ENCODE data around the gene ALG9.
"Not testable (repeated sequence)": the region's sequence is repeated elsewhere in the genome, so short reads cannot be mapped to it uniquely, and the experiment has no call there.

ALG9 gene

DNA sequence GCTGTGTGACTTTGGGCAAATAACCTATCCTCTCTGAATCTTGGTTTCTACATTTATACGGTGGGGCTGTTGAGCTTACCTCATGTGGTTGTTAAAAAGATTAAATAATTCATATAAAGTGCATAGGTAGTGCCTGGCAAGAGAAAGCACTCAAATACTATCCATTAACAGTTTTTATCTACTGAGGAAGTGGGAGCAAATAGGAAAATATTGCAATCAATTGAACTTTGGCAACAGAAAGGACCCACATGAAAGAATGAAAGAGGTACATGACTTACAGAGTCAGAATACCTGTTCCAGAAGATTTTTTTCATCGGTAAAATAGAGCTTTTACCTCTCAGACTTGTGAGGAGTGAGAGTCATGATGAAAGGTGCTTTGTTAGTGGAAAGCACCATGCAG is 98.8 kb downstream of the ALG9 start:
- DNase-seq (ENCODE audit: low read depth): no peak
- TF ChIP-seq, protein P1, sequence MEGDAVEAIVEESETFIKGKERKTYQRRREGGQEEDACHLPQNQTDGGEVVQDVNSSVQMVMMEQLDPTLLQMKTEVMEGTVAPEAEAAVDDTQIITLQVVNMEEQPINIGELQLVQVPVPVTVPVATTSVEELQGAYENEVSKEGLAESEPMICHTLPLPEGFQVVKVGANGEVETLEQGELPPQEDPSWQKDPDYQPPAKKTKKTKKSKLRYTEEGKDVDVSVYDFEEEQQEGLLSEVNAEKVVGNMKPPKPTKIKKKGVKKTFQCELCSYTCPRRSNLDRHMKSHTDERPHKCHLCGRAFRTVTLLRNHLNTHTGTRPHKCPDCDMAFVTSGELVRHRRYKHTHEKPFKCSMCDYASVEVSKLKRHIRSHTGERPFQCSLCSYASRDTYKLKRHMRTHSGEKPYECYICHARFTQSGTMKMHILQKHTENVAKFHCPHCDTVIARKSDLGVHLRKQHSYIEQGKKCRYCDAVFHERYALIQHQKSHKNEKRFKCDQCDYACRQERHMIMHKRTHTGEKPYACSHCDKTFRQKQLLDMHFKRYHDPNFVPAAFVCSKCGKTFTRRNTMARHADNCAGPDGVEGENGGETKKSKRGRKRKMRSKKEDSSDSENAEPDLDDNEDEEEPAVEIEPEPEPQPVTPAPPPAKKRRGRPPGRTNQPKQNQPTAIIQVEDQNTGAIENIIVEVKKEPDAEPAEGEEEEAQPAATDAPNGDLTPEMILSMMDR (IDR thresholded peaks at IDR 0.05; ENCODE audit: control insufficient read depth, extremely low read depth, insufficient read depth): no peak
- no peak overlapping the region for H3K4me3 ChIP-seq (ENCODE audit: low read depth, low read length)

DNA sequence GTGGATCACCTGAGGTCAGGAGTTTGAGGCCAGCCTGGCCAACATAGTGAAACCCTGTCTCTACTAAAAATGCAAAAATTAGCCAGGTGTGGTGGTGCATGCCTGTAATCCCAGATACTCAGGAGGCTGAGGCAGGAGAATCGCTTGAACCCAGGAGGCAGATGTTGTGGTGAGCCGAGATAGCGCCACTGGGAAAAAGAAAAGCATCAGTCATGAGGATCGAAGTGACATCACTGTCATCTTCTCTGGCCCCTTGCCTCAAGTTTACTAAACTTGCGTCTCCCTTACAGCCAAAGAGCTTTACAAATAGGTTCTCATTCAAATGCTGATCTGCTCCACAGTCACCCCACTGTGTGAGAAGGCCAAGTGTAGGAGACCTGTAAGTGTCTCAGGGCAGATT is 100.2 kb downstream of the ALG9 start:
- H3K4me3 ChIP-seq (ENCODE audit: low read depth, low read length); DNase-seq (ENCODE audit: low read depth): not testable (repeated sequence)

DNA sequence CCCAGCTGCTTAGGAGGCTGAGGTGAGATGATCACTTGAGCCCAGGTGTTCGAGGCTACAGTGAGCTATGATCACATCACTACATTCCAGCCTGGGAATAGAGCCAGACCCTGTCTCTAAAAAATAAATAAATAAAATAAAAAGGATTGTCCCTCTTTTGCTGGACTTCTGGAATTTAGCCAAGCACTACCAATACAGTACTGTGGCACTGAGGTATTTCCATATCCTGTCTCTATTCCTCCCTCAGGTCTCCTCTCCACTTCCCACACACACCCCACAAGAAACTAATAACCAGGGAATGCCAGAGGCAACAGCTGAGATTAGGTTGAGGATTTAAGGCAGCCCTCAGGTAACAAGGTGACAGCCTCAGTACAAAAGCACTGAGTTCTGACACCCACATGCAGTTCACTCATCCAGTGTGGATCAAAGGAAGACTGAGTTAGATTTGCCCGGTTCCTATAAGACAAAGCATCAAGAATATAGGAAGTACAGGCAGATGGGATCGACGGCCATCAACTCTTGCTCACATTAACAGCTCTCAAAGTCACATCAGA is 100.7 kb downstream of the ALG9 start:
- no peak overlapping the region for H3K4me3 ChIP-seq (ENCODE audit: low read depth, low read length)
- TF ChIP-seq, protein P1 (IDR thresholded peaks at IDR 0.05; ENCODE audit: control insufficient read depth, extremely low read depth, insufficient read depth): no peak
- DNase-seq (ENCODE audit: low read depth): no peak

DNA sequence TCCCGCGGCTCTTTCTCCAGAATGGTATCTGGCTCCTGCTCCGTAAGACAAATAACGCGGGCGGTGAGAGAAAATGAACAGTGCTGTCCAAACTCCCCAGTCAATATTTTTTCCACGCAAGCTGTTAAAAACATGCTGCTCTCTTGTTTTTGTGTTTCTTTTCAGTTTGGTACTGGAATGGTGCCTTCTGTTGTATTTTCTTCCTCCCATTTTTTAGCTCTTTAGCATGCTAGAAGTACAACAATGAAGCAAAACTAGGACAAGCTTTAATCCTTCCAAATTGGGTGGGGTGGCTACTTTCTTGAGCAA is 104.6 kb downstream of the ALG9 start:
- DNase-seq (ENCODE audit: low read depth): no peak
- peak overlapping the region; percentile 90 for H3K4me3 ChIP-seq (ENCODE audit: low read depth, low read length)
- TF ChIP-seq, protein P1 (IDR thresholded peaks at IDR 0.05; ENCODE audit: control insufficient read depth, extremely low read depth, insufficient read depth): no peak

DNA sequence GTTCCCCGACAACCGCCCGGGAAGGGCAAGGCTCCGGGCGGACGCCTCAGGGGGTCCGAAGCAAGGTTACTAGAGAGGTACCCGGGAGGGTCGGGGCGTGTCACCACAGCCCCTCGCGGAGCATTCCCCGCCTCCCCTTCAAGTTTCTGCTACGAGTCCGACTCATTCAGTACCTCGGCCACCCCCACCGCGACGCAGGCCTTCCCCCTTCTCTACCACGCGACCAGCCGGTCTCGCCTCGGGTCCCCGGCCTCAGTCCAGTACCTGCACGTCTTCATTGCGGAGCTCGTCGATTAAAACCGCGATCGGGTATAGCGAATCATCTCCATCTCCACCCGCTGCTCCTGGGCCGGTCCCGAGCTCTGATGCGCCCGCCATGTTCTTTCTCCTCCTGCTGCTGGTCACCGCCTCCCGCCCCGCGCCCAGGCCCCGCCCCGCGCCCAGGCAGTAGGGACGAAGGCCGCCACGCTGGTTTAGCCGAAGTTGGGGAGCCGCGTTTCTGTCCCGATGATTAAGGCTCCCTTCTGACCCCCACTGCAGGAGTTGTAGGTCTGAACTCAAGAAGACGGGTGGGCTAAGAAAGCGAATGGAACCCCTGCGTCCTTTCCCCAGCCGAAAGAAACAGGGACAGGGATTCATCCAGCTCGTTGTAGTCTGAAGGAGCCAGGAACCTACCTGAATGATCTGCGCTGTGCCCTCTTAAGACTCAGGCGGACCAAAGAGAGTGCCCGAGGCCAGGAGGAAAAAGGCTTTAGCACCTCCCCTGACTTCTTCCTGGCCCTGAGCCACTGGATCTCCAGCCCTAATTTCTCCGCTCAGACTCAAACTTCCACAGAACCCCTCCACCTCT is 105.2 kb downstream of the ALG9 start, which contains the start of gene PPP2R1B:
Gene PPP2R1B, minus strand, starts transcription at position 406 of the 850 bp plus-strand sequence. Its CDS starts 28 bp downstream, at position 378.
- DNase-seq (ENCODE audit: low read depth): peak; percentile 69
- TF ChIP-seq, protein P1 (IDR thresholded peaks at IDR 0.05; ENCODE audit: control insufficient read depth, extremely low read depth, insufficient read depth): no peak
- peak within 1 kb of the TSS; percentile 90 for H3K4me3 ChIP-seq (ENCODE audit: low read depth, low read length)

DNA sequence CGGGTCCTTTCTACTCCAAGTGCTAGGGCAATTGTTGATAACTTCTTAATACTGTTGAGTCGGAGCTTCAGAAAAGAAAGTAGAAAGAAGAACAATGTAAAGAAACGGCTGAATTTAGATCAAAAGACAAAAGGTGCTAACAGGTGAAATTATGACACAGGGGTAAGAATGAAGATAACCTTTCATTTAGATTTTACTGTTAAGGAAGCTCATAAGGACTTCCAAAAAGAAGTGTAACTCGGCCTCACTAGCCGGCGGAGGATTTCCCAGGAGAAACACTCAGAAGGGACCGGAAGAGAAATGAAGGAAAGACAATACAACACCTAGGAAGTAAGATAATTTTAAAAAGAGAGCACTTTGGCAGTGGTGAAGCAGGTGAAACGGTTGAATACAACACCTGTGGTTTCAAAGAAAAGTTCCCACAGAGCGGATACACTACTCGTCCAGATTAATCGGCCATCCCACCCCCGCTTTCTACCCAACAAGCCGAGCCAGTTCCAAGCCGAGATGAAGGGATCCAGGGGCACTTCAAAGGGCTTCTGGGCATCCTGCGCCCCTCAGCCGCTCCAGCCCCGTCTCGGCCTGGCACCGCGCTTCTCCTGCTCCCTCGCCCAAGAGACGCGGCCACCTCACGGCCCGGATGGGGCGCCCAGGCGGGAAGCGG is 105.9 kb downstream of the ALG9 start:
- no peak for DNase-seq (ENCODE audit: low read depth)
- TF ChIP-seq, protein P1 (IDR thresholded peaks at IDR 0.05; ENCODE audit: control insufficient read depth, extremely low read depth, insufficient read depth): no peak
- H3K4me3 ChIP-seq (ENCODE audit: low read depth, low read length): peak overlapping the region; percentile 90

DNA sequence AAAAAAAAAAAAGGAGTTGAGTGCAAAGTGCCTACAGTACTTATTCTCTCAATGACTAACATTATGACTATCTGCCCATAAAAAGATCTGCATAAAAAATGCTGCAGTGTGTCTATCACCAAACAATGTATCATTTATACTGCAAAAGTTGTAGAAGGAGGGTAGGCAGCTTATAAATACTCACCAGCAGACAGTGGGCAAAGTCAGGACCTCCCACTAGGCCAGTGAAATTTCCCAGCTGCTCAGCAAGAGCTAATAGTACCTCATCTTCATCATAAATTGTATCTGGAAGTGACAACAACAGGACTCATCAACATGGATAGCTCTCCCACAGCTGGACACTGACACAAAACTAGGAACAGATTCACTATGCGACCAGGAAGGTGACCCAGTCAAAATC is 106.8 kb downstream of the ALG9 start:
- H3K4me3 ChIP-seq (ENCODE audit: low read depth, low read length): peak overlapping the region; percentile 90
- TF ChIP-seq, protein P1 (IDR thresholded peaks at IDR 0.05; ENCODE audit: control insufficient read depth, extremely low read depth, insufficient read depth): no peak
- DNase-seq (ENCODE audit: low read depth): no peak
